ENCODE data around the gene ATG16L2. TPM values are rescaled to one million over a fixed set of nuclear protein-coding genes. Genes with fewer than 3 reads are reported as not detected.
A peak's percentile ranks its signal among the peaks of the same experiment; 100 is the strongest.
"Not testable (repeated sequence)": the region's sequence is repeated elsewhere in the genome, so short reads cannot be mapped to it uniquely, and the experiment has no call there.

Gene ATG16L2
- total RNA-seq, 1 donor from 2014 or later: 9.6 TPM

DNA sequence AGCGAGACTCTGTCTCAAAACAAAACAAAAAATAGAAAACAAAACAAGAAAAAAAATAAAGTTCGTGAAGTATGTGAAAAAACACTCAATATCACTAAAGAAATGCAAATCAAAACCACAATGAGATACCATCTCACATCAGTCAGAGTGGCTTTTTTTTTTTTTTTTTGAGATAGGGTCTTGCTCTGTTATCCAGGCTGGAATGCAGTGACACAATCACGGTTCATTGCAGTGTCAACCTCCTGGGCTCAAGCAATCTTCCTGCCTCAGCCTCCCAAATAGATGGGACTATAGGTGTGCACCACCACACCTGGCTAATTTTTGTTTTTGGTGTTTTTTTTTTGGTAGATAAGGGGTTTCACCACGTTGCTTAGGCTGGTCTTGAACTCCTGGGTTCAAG, 37.5 kb downstream of the ATG16L2 start:
- peaks cover 1% of the 10 kb centered on the region for H3K36me3 Mint-ChIP-seq (ENCODE audit: low read depth, unreplicated experiment)
- Histone ChIP-seq H4K20me1 (ENCODE audit: insufficient read depth, low read length) (no peaks in the 10 kb centered on the region), H3K4me2 (ENCODE audit: low read length) (no peak overlapping the region), H3K9ac (ENCODE audit: low read length) (no peak overlapping the region), H3K27me3 (ENCODE audit: insufficient read depth, low read length) (no peaks in the 10 kb centered on the region), H3K4me1 (ENCODE audit: insufficient read depth, low read length) (peaks cover 7% of the 10 kb centered on the region), H2AFZ (ENCODE audit: low read depth, low read length) (no peak overlapping the region), H3K27ac (ENCODE audit: low read depth, low read length) (no peak overlapping the region), H3K79me2 (ENCODE audit: insufficient read depth, low read length) (no peaks in the 10 kb centered on the region), H3K36me3 (ENCODE audit: insufficient read depth, low read length) (no peaks in the 10 kb centered on the region), H3K9me3 (ENCODE audit: insufficient read depth, low read depth, low read length) (no peaks in the 10 kb centered on the region), H3K4me3 (ENCODE audit: insufficient read depth, low read depth, low read length) (no peak overlapping the region)
- no peak overlapping the region for H3K27ac Mint-ChIP-seq (ENCODE audit: unreplicated experiment)
- no peaks in the 10 kb centered on the region for H3K27me3 Mint-ChIP-seq (ENCODE audit: low read depth, unreplicated experiment)
- no peak for DNase-seq (ENCODE audit: low read depth)
- H3K4me1 Mint-ChIP-seq (ENCODE audit: low read depth, unreplicated experiment): no peaks in the 10 kb centered on the region
- no peaks in the 10 kb centered on the region for H3K9me3 Mint-ChIP-seq (ENCODE audit: unreplicated experiment)
- no peak for FAIRE-seq
- H3K4me3 Mint-ChIP-seq (ENCODE audit: unreplicated experiment): no peak overlapping the region
- TF ChIP-seq CTCF (IDR thresholded peaks at IDR 0.05; ENCODE audit: insufficient read depth, low read depth, low read length) (no peak), EZH2 (IDR thresholded peaks at IDR 0.05; ENCODE audit: insufficient read depth, low read length) (no peak)

DNA sequence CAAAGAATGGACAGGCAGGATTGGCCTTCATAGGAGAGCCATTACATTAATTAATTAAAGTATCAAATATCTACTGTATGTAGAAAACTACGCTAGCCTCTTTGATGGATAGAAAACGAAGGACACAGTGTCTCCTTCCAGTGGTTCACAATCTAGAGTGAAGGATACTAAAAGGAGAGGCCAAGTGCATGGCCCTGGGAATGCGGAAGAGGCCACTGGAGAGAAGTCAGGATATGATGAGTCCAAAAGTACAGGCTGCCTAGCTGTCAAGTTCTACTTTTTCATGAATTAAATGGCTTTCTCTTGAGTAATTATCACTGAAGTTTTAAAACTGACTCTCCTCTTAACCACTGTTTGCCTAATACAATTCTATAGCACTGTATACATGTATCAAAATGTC, 41.9 kb downstream of the ATG16L2 start:
- Mint-ChIP-seq H3K4me3 (ENCODE audit: unreplicated experiment) (no peak overlapping the region), H3K9me3 (ENCODE audit: unreplicated experiment) (no peaks in the 10 kb centered on the region), H3K27ac (ENCODE audit: unreplicated experiment) (no peak overlapping the region), H3K36me3 (ENCODE audit: low read depth, unreplicated experiment) (peaks cover 1% of the 10 kb centered on the region), H3K4me1 (ENCODE audit: low read depth, unreplicated experiment) (no peaks in the 10 kb centered on the region), H3K27me3 (ENCODE audit: low read depth, unreplicated experiment) (no peaks in the 10 kb centered on the region)
- Histone ChIP-seq H3K4me2 (ENCODE audit: low read length) (no peak overlapping the region), H3K36me3 (ENCODE audit: insufficient read depth, low read length) (no peaks in the 10 kb centered on the region), H3K79me2 (ENCODE audit: insufficient read depth, low read length) (no peaks in the 10 kb centered on the region), H3K4me1 (ENCODE audit: insufficient read depth, low read length) (peaks cover 7% of the 10 kb centered on the region), H3K9me3 (ENCODE audit: insufficient read depth, low read depth, low read length) (no peaks in the 10 kb centered on the region), H4K20me1 (ENCODE audit: insufficient read depth, low read length) (no peaks in the 10 kb centered on the region), H3K27me3 (ENCODE audit: insufficient read depth, low read length) (no peaks in the 10 kb centered on the region), H3K27ac (ENCODE audit: low read depth, low read length) (no peak overlapping the region), H3K4me3 (ENCODE audit: insufficient read depth, low read depth, low read length) (no peak overlapping the region), H3K9ac (ENCODE audit: low read length) (no peak overlapping the region), H2AFZ (ENCODE audit: low read depth, low read length) (no peak overlapping the region)
- DNase-seq (ENCODE audit: low read depth) (no peak), FAIRE-seq (no peak)
- TF ChIP-seq CTCF (IDR thresholded peaks at IDR 0.05; ENCODE audit: insufficient read depth, low read depth, low read length) (no peak), EZH2 (IDR thresholded peaks at IDR 0.05; ENCODE audit: insufficient read depth, low read length) (no peak)

DNA sequence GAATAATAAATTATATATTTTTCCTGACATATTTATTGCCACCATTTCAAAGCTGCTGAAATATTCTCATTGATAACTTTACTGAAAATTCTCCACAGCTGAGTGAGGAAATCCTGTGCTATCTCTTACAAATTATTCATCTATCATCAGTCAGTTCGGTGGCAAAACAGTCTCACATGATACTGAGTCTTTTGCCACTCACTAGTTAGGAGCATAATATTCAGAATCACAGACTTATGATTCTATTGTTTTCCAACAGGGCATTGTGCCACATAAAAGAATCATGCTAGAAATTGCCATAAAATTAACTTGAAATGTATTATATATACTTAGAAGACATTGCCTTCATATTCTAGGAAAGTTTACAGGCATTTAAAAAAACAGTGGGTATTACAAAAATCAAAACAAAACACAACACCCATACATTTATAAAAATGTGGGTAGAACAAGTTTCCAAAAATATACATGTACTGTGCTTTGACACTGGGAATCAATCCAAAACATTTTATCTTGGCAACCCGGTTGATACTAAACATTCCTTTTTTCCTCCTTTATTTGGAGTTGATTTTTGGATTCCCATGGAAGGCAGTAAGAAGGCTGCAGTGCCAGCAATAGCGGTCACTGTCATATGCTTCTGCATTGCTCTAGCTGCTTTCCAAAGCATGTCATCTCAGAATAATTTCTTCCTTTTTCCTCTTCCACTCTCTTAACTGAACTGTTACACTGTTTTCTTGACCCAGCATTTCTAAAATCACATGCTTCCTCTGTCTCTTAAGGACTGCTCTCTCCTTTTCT, 42.5 kb downstream of the ATG16L2 start:
- Histone ChIP-seq H3K79me2 (ENCODE audit: insufficient read depth, low read length) (no peaks in the 10 kb centered on the region), H3K4me2 (ENCODE audit: low read length) (no peak overlapping the region), H3K36me3 (ENCODE audit: insufficient read depth, low read length) (no peaks in the 10 kb centered on the region), H2AFZ (ENCODE audit: low read depth, low read length) (no peak overlapping the region), H3K4me3 (ENCODE audit: insufficient read depth, low read depth, low read length) (no peak overlapping the region), H3K9me3 (ENCODE audit: insufficient read depth, low read depth, low read length) (no peaks in the 10 kb centered on the region), H4K20me1 (ENCODE audit: insufficient read depth, low read length) (no peaks in the 10 kb centered on the region), H3K27me3 (ENCODE audit: insufficient read depth, low read length) (no peaks in the 10 kb centered on the region), H3K27ac (ENCODE audit: low read depth, low read length) (no peak overlapping the region), H3K9ac (ENCODE audit: low read length) (no peak overlapping the region), H3K4me1 (ENCODE audit: insufficient read depth, low read length) (peaks cover 7% of the 10 kb centered on the region)
- TF ChIP-seq CTCF (IDR thresholded peaks at IDR 0.05; ENCODE audit: insufficient read depth, low read depth, low read length) (no peak), EZH2 (IDR thresholded peaks at IDR 0.05; ENCODE audit: insufficient read depth, low read length) (no peak)
- Mint-ChIP-seq H3K27me3 (ENCODE audit: low read depth, unreplicated experiment) (no peaks in the 10 kb centered on the region), H3K4me1 (ENCODE audit: low read depth, unreplicated experiment) (no peaks in the 10 kb centered on the region), H3K27ac (ENCODE audit: unreplicated experiment) (no peak overlapping the region), H3K36me3 (ENCODE audit: low read depth, unreplicated experiment) (peaks cover 1% of the 10 kb centered on the region), H3K4me3 (ENCODE audit: unreplicated experiment) (no peak overlapping the region), H3K9me3 (ENCODE audit: unreplicated experiment) (no peaks in the 10 kb centered on the region)
- no peak for DNase-seq (ENCODE audit: low read depth)
- FAIRE-seq: peak; percentile 50

DNA sequence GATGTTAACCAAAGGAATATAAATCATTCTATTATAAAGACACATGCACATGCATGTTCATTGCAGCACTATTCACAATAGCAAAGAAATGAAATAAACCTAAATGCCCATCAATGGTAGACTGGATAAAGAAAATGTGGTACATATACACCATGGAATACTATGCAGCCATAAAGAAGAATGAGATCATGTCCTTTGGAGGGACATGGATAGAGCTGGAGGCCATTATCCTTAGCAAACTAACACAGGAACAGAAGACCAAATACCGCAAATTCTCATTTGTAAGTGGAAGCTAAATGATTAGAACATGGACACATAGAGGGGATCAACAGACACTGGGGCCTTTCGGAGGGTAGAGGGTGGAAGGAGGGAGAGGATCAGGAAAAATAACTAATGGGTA, 44.1 kb downstream of the ATG16L2 start:
- not testable (repeated sequence) for H3K27ac Mint-ChIP-seq (ENCODE audit: unreplicated experiment)

More for the DNA sequence above, 44.1 kb downstream of the ATG16L2 start:
- H3K27ac ChIP-seq (ENCODE audit: low read depth, low read length); DNase-seq (ENCODE audit: low read depth); H3K36me3 Mint-ChIP-seq (ENCODE audit: low read depth, unreplicated experiment); H3K4me2 ChIP-seq (ENCODE audit: low read length); H3K27me3 ChIP-seq (ENCODE audit: insufficient read depth, low read length); H3K4me3 ChIP-seq (ENCODE audit: insufficient read depth, low read depth, low read length); H3K9me3 ChIP-seq (ENCODE audit: insufficient read depth, low read depth, low read length); H3K79me2 ChIP-seq (ENCODE audit: insufficient read depth, low read length); H3K36me3 ChIP-seq (ENCODE audit: insufficient read depth, low read length); H3K9me3 Mint-ChIP-seq (ENCODE audit: unreplicated experiment); H3K27me3 Mint-ChIP-seq (ENCODE audit: low read depth, unreplicated experiment); H3K4me3 Mint-ChIP-seq (ENCODE audit: unreplicated experiment); H2AFZ ChIP-seq (ENCODE audit: low read depth, low read length); H3K4me1 ChIP-seq (ENCODE audit: insufficient read depth, low read length); H4K20me1 ChIP-seq (ENCODE audit: insufficient read depth, low read length); H3K4me1 Mint-ChIP-seq (ENCODE audit: low read depth, unreplicated experiment); H3K9ac ChIP-seq (ENCODE audit: low read length); FAIRE-seq: not testable (repeated sequence)

All from astrocyte (in vitro differentiated cells and primary cell).